Mucosa of descending colon (tissue), 3 donors: ENCODE results near the gene DIDO1. TPM values are rescaled to one million over a fixed set of nuclear protein-coding genes. Genes with fewer than 3 reads are reported as not detected.

Source experiments
- ATAC-seq: fragments of 200-7000 bp; cut with Tn5 transposase; one replicate; pipeline ENCODE4 v1.9.1; 2020; ENCODE audit warnings: mild to moderate bottlenecking, moderate library complexity
- DNase-seq, 3 donors: peaks; one replicate each; pipeline ENCODE4 v3.0.0-alpha.2; 2020
- H3K36me3 ChIP-seq: fragments of 200-600 bp; one replicate; pipeline ENCODE4 v1.8.0; 2021; ENCODE audit warnings: low read depth, mild to moderate bottlenecking
- H3K4me1 ChIP-seq: fragments of 200-600 bp; one replicate; pipeline ENCODE4 v1.8.0; 2021; ENCODE audit warnings: low read depth, mild to moderate bottlenecking
- H3K4me3 ChIP-seq: fragments of 200-600 bp; one replicate; pipeline ENCODE4 v1.8.0; 2021; ENCODE audit warnings: mild to moderate bottlenecking
- H3K9me3 ChIP-seq: fragments of 200-600 bp; one replicate; pipeline ENCODE4 v1.8.0; 2021; ENCODE audit warnings: mild to moderate bottlenecking
- CTCF ChIP-seq: fragments of 200-600 bp; IDR thresholded peaks from one replicate; pipeline ENCODE4 v1.8.0; 2022; ENCODE audit warnings: antibody characterized with exemption, mild to moderate bottlenecking
- intact Hi-C, 2 donors: fragments of 100-400 bp; cut with DNase I in 1 of 2; cut with micrococcal nuclease in 1 of 2; formaldehyde crosslinking; loops; one replicate each; pipeline versions ENCODE4 v1.11.0 to v1.11.1; 2022; cut with DNase I, micrococcal nuclease
- total RNA-seq, 3 donors: library from RNA; stranded (reverse); fragmentation: NEBNext Ultra II Directional in 2 of 3; extraction: Animal tissue kit (Norgen Biotek cat#: 25700) in 2 of 3; gene quantifications; one replicate each; pipeline versions ENCODE4 v1.2.1 to v1.2.4, GENCODE V29; 2021 to 2023
- donor health status: DM: no; HTN: no; CAD: no; lungs with moderate emphysema.
- donor health status: DM: no; HTN: no; CAD: no.
- donor health status: DM: no; HTN: yes; CAD: no.

Gene DIDO1
- total RNA-seq, 3 donors from 2014 or later = 53.4 to 72.5 (median 67.4) TPM

- intact Hi-C loops = no loop called here
- no peak overlapping the region for H3K4me3 ChIP-seq
- H3K9me3 ChIP-seq = no peaks in the 10 kb centered on the region
- peaks cover 5% of the 10 kb centered on the region for H3K4me1 ChIP-seq
- no peak for TF ChIP-seq CTCF
- H3K36me3 ChIP-seq = no peaks in the 10 kb centered on the region
- ATAC-seq (no peak), DNase-seq (no peak)
Observed at GRCh38 chr20:62967628-62968351, 41.5 kb upstream of the DIDO1 start.

- no peaks in the 10 kb centered on the region for H3K9me3 ChIP-seq
- no peak overlapping the region for H3K4me3 ChIP-seq
- intact Hi-C loops = no loop called here
- TF ChIP-seq CTCF = no peak
- no peak for ATAC-seq
- H3K4me1 ChIP-seq = no peaks in the 10 kb centered on the region
- H3K36me3 ChIP-seq = no peaks in the 10 kb centered on the region
- DNase-seq = no peak
Observed at GRCh38 chr20:62967149-62967501, 40.8 kb upstream of the DIDO1 start.

DNA sequence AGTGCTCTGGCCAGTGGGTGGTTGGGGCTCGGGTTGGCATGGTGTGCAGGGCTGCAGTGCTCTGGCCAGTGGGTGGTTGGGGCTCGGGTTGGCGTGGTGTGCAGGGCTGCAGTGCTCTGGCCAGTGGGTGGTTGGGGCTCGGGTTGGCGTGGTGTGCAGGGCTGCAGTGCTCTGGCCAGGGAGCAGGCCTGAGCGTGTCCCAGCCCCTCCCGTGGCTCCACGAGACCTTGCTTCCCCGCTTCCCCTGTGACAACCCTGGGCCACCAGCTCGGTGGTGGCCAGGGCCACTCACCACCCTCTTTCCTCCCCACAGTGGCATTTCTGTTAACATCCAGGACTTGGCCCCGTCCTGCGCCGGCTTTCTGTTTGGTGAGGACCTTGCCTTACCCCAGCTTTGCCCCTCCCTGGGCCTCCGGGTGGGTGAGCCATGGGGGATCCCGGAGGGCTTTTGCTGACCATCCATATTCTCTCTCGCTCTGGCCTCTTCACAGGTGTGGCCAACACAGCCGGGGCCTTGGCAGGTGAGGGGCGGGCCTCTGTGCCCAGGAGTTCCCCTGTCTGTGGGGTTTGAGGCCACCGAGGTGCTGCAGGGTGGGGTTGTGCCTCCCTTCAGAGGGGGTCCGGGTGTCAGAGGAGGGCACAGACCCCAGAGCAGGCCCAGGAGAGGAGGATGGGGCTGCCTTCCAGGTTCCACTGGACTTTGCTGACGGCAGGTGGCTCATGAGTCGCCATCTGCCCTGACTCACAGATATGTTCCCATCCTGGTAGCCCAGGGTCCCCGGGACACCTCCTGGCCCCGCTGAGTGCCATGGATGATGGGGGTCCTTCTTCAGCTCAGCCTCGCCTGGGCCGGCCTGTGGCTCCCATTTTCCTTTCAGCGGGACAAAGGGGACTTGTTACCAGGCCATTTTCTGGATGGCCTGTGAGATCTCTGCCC is 40.2 kb upstream of the DIDO1 start:
- no peaks in the 10 kb centered on the region for H3K36me3 ChIP-seq
- TF ChIP-seq CTCF = no peak
- ATAC-seq = no peak
- H3K9me3 ChIP-seq = no peaks in the 10 kb centered on the region
- intact Hi-C loops = no loop called here
- no peaks in the 10 kb centered on the region for H3K4me1 ChIP-seq
- no peak overlapping the region for H3K4me3 ChIP-seq
- peak in 1 of 3 donors; percentile 34 for DNase-seq

DNA sequence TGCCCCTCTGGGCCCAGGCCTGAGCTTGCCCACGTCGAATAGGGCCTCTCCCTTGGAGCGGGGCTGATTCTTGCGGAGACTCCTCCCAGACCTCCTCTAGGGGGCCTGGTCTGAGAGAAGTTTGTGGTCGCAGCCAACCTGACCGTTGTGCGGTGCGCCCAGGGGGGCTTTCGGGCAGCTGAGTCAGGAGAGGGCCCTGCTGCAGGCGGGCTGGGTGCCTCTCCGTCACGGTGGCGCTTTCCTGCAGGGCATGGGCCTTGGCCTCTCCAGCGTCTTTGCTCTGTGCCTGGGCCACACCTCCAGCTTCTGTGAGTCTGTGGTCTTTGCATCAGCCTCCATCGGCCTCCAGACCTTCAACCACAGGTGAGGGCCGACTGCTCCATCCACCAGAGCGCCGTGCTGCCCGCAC is 39.1 kb upstream of the DIDO1 start:
- Histone ChIP-seq H3K4me1 (no peaks in the 10 kb centered on the region), H3K36me3 (no peaks in the 10 kb centered on the region), H3K4me3 (no peak overlapping the region), H3K9me3 (no peaks in the 10 kb centered on the region)
- intact Hi-C loops = no loop called here
- DNase-seq (peak in 1 of 3 donors; percentile 35), ATAC-seq (no peak)
- no peak for TF ChIP-seq CTCF

DNA sequence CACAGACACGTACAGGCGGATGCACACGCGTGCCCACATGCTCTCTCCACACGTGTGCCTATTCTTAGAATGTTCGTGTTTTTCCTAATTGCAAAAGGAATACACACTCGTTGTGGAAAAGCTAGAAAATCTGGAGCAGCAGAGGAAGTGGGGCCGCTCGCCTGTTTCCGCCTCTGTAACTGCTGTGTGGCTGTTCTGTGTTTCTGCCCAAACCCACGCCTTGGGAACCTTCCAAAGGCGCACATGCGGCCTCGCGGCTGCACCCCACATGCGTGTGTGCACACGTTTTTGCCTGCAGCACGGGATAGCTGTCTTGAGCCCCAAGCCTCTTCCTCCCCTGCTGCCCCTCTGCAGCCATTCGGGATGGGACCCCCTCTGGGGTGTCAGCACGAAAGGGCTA is 38.4 kb upstream of the DIDO1 start:
- DNase-seq (peak in 1 of 3 donors; percentile 22), ATAC-seq (no peak)
- no peak overlapping the region for H3K4me3 ChIP-seq
- H3K4me1 ChIP-seq = no peaks in the 10 kb centered on the region
- no peaks in the 10 kb centered on the region for H3K36me3 ChIP-seq
- TF ChIP-seq CTCF = no peak
- no peaks in the 10 kb centered on the region for H3K9me3 ChIP-seq
- intact Hi-C loops = no loop called here
